Activated effector memory CD4-positive, alpha-beta T cell treated with Interleukin-2 at 50 U/mL for 16 hours (primary cell): Measurements from ENCODE around the gene NOG.

Experiments used
- DNase-seq: peaks from one replicate; pipeline ENCODE4 v3.0.0-alpha.2; 2020

NOG gene

GRCh38 chr17:56593646-56594319 is at the start of gene NOG:
NOG (plus strand) TSS chr17:56593699; CDS start chr17:56594224, 525 bp downstream.
- DNase-seq, result peak; percentile 7

DNA sequence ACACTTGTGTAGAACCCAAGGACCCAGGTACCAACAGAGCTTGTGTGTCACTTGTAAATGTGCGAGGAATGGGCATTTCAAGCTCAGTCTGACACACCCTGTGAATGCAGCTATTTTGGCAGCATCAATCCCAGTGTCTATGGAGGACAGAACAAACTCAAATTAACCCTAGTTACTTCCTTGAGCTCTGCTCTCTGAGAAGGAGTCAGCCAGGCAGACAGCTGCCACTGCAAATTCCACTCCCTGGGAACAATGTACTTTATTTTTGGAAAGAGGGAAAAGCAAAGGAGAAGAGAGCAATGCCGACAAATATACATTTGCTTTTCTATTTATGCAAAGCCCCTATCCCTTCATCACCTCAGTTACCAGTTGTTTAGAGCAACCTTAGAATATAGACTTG is 48.4 kb upstream of the NOG start:
- DNase-seq, result no peak

- DNase-seq, result no peak
Observed at GRCh38 chr17:56545930-56546329, 47.6 kb upstream of the NOG start.

DNA sequence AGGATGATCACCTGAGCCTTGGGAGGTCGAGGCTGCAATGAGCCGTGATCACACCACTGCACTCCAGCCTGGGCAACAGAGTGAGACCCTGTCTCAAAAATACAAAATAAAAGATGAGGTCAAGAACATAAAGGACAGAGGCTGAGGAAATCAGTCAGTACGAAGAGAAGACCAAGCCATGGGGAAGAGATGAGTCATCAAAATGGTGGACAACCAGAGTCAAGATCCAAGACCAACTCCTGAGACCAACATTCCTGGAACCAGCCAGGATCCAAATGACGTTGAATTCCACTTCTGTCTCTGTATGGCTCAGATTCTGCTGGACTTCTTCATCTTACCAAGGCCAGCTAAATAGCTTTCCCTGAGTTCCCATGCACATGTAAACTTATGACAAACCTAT is 44.8 kb upstream of the NOG start:
- DNase-seq, result no peak

DNA sequence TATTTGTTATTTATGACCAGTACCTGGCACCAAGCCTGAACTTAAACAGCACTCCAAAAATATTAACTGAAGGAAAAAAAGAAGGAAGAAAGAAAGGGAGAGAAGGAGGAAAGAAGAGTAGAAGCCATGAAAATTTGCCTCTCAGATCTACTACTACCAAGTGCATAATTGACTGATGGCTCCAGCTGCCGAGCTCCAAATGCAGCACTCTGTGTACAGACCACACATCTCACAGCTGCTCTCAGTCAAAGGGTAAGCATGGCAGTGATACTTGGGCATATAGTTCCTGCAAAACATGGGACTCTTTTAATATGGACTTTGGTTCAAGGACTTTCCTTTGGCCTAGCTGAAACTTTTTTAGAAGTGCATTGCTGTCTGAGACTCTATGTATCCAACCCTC is 44.0 kb upstream of the NOG start:
- no peak for DNase-seq

GRCh38 chr17:56557682-56558081 is 35.8 kb upstream of the NOG start:
- no peak for DNase-seq

GRCh38 chr17:56558088-56558487 is 35.4 kb upstream of the NOG start:
- DNase-seq, result no peak

DNA sequence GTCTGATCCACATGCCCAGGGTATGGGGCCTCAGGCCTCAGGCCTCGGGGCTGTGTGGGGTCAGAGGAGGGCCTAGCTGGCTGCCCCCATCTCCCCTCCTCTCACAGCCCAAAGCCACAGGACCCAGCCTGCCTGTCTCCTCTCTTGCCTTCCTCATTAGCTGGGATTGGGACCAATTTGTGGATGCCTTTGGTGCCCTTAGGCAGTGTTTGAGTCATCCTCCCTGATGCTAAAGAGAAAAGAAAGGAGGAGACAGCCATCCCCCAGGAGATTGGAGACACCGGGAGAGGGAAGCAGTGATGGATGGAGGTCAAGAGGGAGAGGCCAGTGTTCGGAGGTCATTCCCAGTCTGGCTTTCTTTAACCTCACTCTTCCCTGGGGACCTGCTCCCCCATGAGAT is 23.3 kb upstream of the NOG start:
- no peak for DNase-seq

GRCh38 chr17:56571456-56571855 is 22.0 kb upstream of the NOG start:
- DNase-seq, result no peak

DNA sequence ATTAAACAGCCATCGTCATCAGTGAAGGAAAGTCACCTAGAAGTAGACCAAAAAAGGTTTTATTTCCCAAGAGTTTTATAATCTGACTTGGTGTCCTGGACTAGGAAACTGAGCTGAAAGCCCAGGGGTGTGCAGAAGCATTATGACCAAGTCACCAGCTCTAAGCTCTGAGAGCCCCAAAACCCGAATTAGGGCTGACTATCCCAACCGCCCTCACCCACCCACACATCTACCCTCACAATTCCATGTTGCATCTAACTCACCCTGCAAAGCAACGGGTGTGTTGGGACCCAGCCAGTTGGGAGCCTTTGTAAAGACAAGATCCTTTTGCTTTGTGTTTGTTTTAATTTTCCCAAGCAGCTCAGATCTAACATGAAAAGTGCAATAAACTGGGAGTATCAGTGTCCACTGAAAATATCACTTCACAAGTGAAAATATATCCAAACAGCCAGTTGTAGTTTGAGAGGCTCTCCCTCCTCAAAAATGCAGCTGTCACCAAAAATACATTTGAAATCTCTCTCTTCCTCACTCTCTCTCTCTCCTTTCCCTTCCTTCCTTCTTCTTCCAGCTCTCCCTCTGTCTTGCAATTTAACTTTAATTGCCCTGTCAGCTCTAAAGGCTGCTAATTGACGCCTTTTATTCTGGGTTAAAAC is 16.2 kb upstream of the NOG start:
- no peak for DNase-seq

DNA sequence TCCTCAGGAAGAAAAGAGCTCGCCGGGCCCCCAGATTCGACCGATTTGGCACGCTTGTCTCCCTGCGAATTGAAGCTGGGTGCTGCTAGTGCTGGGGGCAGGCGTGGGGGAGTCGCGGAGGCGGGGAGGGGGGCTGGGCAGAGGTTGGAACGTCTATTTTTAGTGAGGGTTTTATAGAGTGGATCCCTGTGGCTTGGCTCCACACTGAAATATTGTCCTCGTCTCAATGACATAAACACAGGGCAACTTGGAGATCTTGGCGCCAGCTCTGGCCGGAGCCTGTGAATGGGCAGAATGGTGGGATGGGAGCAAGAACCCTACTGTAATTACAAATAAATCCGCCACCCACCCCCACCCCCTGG is 15.7 kb upstream of the NOG start:
- DNase-seq, result no peak

DNA sequence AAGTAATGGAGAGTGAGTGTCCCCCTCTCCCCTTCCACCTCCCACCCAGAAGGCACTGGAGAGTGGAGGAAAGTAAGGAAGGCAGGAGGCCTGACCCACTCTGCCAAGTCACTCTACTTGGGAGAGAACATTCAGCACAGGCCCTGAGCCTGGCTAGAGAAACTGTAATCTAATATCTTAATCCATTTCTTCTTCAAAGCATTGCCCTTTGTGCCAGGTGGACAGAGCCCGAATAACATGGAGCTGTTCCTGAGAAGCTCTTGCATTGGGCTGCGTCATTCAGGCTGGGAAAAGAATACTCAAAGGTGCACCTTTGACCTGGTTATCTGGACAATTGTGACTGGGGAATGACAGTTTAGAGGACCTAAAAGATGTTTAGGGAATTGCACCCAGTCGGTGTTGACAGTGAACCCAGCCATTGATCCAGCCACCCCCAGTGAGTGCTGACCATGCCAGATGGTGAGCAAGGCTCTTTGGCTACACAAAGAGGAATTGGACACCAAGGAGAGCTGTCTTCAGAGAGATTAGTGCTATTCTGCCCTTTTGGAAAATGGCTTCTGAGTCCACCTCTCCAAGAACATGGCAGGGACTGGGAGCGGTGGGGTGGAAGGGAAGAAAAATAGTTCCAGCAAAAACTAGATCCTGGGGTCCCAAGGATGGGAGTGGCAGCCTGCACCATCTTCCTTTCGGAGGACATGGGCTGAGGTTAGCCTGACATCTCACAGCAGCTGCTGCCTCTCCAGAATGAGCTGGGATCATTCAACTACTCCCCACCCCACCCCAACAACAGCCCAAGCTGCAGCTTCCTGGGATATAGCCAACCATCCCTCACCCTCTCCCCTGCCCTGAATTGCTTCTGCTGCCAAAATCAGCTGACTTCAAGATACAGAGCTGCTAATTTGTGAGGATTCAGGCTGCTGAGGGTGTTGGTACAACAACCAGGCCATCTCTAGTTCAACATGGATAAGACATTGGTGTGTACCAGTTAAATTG is 11.6 kb upstream of the NOG start:
- DNase-seq, result no peak

GRCh38 chr17:56583772-56584171 is 9.7 kb upstream of the NOG start:
- DNase-seq, result no peak

- DNase-seq, result no peak
Observed at GRCh38 chr17:56587298-56587697, 6.2 kb upstream of the NOG start.

GRCh38 chr17:56592487-56593085 is 913 bp upstream of the NOG start:
- DNase-seq, result peak; percentile 37

- peak; percentile 5 for DNase-seq
Observed at GRCh38 chr17:56593086-56593645, 333 bp upstream of the NOG start.

- peak; percentile 6 for DNase-seq
Observed at GRCh38 chr17:56594320-56595107, 1.0 kb downstream of the NOG start.

DNA sequence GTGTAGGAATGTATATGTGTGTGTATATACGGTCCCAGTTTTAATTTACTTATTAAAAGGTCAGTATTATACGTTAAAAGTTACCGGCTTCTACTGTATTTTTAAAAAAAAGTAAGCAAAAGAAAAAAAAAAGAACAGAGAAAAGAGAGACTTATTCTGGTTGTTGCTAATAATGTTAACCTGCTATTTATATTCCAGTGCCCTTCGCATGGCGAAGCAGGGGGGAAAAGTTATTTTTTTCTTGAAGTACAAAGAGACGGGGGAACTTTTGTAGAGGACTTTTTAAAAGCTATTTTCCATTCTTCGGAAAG is 1.6 kb downstream of the NOG start:
- DNase-seq, result no peak

DNA sequence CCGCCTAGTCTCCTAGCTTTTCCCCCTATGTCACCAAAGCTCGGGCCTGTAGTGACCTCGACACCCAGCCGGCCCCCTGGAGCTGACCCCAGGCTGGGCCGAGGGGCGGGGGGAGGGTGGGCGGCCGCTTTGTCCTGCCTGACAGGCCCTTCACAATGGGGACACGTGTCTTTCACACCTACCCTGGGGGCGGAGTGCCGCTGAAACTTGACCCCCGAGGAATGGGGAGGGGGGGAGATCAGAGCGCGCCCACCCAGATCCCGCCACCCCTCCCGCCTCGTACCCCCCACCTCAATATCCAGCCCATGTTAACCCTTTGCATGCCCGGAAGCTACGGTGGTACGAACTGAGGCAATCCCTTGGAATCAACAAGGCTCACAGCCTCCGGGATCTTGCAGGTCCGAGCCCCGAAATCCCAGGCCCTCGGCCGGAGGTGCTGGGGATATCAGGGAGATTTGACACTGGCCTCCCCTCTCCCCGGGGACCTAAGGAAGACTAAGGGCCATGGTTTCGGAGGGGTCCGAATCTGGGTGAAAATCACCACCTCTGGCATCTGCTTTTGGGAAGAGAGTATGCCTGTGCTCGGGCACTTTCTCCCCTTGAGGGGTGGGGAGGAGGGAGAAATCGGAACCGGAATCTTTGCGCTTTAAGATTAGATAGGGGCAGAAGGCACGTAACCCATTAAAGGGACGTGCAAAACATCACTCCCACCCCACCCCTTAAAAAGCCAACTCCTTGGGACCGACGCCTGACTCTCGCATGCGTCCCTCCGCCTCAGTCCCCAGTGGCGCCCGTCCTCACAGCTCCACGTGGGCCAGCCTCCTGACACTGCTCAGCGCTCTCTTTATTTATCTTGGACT is 2.6 kb downstream of the NOG start:
- no peak for DNase-seq

GRCh38 chr17:56596691-56597494 is 3.4 kb downstream of the NOG start:
- no peak for DNase-seq
